ENCODE data around the gene SPATA2L. TPM values are rescaled to one million over a fixed set of nuclear protein-coding genes. Genes with fewer than 3 reads are reported as not detected.
A peak's percentile ranks its signal among the peaks of the same experiment; 100 is the strongest.
"Not testable (repeated sequence)": the region's sequence is repeated elsewhere in the genome, so short reads cannot be mapped to it uniquely, and the experiment has no call there.

SPATA2L gene
- polyA plus RNA-seq, 1 of the 3 experiments (the other 2 are of a cell fraction) = 8.6 TPM

DNA sequence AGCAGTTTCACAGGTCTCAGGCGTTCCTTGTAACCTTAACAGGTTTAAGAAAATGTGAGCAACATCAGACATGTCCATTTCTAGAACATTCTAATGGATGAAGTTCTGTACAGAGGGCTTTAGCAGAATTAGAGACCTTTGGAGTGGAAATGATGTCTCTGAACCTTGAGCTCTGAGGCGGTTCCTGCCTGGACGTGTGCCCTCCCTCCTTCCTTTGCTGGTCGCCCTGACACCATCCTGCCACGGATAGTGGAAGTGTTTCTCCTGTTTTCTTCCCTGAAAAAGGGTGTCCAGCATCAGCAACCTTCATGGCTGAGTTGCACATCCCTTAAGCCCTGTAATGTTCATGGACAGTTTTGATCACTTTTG lies 32.7 kb downstream of the SPATA2L start (continued):
- no peak for TF ChIP-seq IRF3 (IDR thresholded peaks at IDR 0.05; ENCODE audit: low read depth, low read length)

DNA sequence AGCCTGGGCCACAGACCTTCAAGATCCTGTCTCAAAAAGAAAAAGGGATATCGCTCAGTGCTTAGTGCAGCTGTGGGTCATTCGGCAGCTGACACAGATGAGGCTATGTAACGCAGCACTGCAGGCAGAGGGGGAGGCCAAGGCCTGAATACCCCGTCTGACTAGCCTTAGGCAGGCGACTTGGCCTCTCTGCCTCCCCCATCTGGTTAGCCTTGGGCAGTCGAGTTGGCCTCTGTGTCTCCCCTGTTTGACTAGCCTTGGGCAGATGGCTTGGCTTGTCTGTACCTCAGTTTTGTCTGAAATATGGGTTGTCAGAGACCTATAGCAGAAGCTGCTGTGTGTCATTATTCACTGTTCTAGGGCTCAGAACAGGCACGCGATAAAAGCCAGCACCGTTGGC lies 33.9 kb downstream of the SPATA2L start:
- TF ChIP-seq NRF1 (IDR thresholded peaks at IDR 0.05; ENCODE audit: low read depth, low read length) (no peak), RXRA (IDR thresholded peaks at IDR 0.05; ENCODE audit: borderline replicate concordance, low read depth) (no peak), PBX3 (IDR thresholded peaks at IDR 0.05) (no peak), FOXM1 (IDR thresholded peaks at IDR 0.05; ENCODE audit: low read depth) (no peak), JUND (IDR thresholded peaks at IDR 0.05) (no peak)
- ChIA-PET CTCF (interaction anchor here (0.8 to 2.5 kb wide), 5 partner anchors 9 to 103 kb away, joined by 3 to 8 read pairs (median 4); partner anchors contain the start of genes CHMP1A and SPATA33), POLR2A (interaction anchor here (0.6 to 1.4 kb wide), 3 partner anchors 10 to 151 kb away, joined by 3 to 4 read pairs (median 3); partner anchors contain the start of genes CDK10 and CHMP1A)
- no peaks in the 10 kb centered on the region for H3K27me3 ChIP-seq (ENCODE audit: insufficient read depth)
- H3K79me2 ChIP-seq (ENCODE audit: insufficient read depth) = no peaks in the 10 kb centered on the region
- no peaks in the 10 kb centered on the region for H3K9me2 ChIP-seq
- H3K4me1 ChIP-seq (ENCODE audit: control insufficient read depth in 1 of 2, insufficient read depth in 2 of 2, low read depth in 1 of 2, low read length in 1 of 2) = no peaks in the 10 kb centered on the region
- no peak overlapping the region for H3K27ac ChIP-seq (ENCODE audit: low read depth in 2 of 2, low read length in 1 of 2)
- no peak for DNase-seq
- H3K4me3 ChIP-seq (ENCODE audit: low read depth in 2 of 2, low read length in 1 of 2) = no peak overlapping the region
- H3K4me2 ChIP-seq = no peak overlapping the region
- WGBS (ENCODE audit: low lambda C conversion rate) = 79% methylated on average over 5 of the region's 9 CpGs
- no peaks in the 10 kb centered on the region for H4K20me1 ChIP-seq (ENCODE audit: insufficient read depth)
- H2AFZ ChIP-seq (ENCODE audit: low read depth) = no peak overlapping the region
- H3F3A ChIP-seq (replicated peaks; ENCODE audit: insufficient read depth) = peaks cover 4% of the 10 kb centered on the region
- H3K9me3 ChIP-seq = no peaks in the 10 kb centered on the region
- H3K9ac ChIP-seq = no peak overlapping the region
- H3K36me3 ChIP-seq (replicated peaks in 1 of 2; ENCODE audit: control insufficient read depth in 1 of 2, insufficient read depth in 2 of 2, low read length in 1 of 2) = peaks cover 0 to 10% of the 10 kb centered on the region in 2 experiments

DNA sequence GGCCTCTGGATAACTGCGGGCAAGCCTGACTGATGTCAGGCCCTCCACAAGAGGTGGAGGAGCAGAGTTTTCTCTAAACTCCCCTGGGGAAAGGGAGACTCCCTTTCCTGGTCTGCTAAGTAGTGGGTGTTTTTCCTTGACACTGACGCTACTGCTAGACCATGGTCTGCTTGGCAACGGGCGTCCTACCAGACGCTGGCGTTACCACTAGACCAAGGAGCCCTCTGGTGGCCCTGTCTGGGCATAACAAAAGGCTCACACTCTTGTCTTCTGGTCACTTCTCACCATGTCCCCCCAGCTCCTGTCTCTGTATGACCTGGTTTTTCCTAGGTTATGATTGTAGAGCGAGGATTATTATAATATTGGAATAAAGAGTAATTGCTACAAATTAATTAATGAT lies 34.5 kb downstream of the SPATA2L start:
- H3K9ac ChIP-seq; H3K4me2 ChIP-seq; H4K20me1 ChIP-seq (ENCODE audit: insufficient read depth); H3K79me2 ChIP-seq (ENCODE audit: insufficient read depth); H3F3A ChIP-seq (replicated peaks; ENCODE audit: insufficient read depth); H3K27ac ChIP-seq (ENCODE audit: low read depth in 2 of 2, low read length in 1 of 2); H3K4me3 ChIP-seq (ENCODE audit: low read depth in 2 of 2, low read length in 1 of 2); H3K4me1 ChIP-seq (ENCODE audit: control insufficient read depth in 1 of 2, insufficient read depth in 2 of 2, low read depth in 1 of 2, low read length in 1 of 2); DNase-seq; H3K9me2 ChIP-seq; H3K27me3 ChIP-seq (ENCODE audit: insufficient read depth); H2AFZ ChIP-seq (ENCODE audit: low read depth); H3K9me3 ChIP-seq; POLR2A ChIA-PET: not testable (repeated sequence)
- TF ChIP-seq RAD21 (IDR thresholded peaks at IDR 0.05; ENCODE audit: low read length) = peak; percentile 60
- TF ChIP-seq, protein P1, sequence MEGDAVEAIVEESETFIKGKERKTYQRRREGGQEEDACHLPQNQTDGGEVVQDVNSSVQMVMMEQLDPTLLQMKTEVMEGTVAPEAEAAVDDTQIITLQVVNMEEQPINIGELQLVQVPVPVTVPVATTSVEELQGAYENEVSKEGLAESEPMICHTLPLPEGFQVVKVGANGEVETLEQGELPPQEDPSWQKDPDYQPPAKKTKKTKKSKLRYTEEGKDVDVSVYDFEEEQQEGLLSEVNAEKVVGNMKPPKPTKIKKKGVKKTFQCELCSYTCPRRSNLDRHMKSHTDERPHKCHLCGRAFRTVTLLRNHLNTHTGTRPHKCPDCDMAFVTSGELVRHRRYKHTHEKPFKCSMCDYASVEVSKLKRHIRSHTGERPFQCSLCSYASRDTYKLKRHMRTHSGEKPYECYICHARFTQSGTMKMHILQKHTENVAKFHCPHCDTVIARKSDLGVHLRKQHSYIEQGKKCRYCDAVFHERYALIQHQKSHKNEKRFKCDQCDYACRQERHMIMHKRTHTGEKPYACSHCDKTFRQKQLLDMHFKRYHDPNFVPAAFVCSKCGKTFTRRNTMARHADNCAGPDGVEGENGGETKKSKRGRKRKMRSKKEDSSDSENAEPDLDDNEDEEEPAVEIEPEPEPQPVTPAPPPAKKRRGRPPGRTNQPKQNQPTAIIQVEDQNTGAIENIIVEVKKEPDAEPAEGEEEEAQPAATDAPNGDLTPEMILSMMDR (IDR thresholded peaks at IDR 0.05) = peak; percentile 42
- TF ChIP-seq SMC3 (IDR thresholded peaks at IDR 0.05; ENCODE audit: low read depth, low read length) = peak; percentile 37; the same call in 1 of the 2 replicates
- peaks cover 0 to 10% of the 10 kb centered on the region in 2 experiments for H3K36me3 ChIP-seq (replicated peaks in 1 of 2; ENCODE audit: control insufficient read depth in 1 of 2, insufficient read depth in 2 of 2, low read length in 1 of 2)
- CTCF ChIA-PET = interaction anchor here (0.8 to 2.5 kb wide), 4 partner anchors 8 to 103 kb away, joined by 3 to 8 read pairs (median 5); partner anchors contain the start of genes CHMP1A and SPATA33
- 42% methylated on average over 1 of the region's 7 CpGs for WGBS (ENCODE audit: low lambda C conversion rate)

DNA sequence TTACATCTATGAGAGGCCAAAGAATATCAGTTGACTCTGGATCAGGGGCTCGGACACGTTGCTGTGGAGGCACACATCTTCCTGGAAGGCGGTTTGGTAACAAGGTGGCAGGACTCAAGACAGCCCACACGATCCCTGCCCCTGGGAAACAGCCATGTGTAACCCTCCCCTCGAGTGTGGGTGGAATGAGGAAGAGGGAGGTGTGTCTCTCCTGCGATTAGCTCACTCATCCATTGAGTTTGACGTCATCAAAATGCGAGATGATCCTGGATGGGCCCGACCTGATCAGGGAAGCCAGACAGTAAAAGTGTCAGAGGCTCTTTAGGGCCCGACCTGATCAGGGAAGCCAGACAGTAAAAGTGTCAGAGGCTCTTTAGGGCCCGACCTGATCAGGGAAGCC lies 37.3 kb downstream of the SPATA2L start:
- H3K4me2 ChIP-seq; H3K4me3 ChIP-seq (ENCODE audit: low read depth in 2 of 2, low read length in 1 of 2); H2AFZ ChIP-seq (ENCODE audit: low read depth); H3K9me3 ChIP-seq; POLR2A ChIA-PET; H3K27ac ChIP-seq (ENCODE audit: low read depth in 2 of 2, low read length in 1 of 2); H3F3A ChIP-seq (replicated peaks; ENCODE audit: insufficient read depth); CTCF ChIA-PET; H3K9me2 ChIP-seq; DNase-seq; H4K20me1 ChIP-seq (ENCODE audit: insufficient read depth); H3K4me1 ChIP-seq (ENCODE audit: control insufficient read depth in 1 of 2, insufficient read depth in 2 of 2, low read depth in 1 of 2, low read length in 1 of 2); H3K27me3 ChIP-seq (ENCODE audit: insufficient read depth); H3K9ac ChIP-seq: not testable (repeated sequence)
- Histone ChIP-seq H3K36me3 (replicated peaks in 1 of 2; ENCODE audit: control insufficient read depth in 1 of 2, insufficient read depth in 2 of 2, low read length in 1 of 2) (peaks cover 11 to 28% of the 10 kb centered on the region in 2 experiments), H3K79me2 (ENCODE audit: insufficient read depth) (peaks cover 18% of the 10 kb centered on the region; the same call in 1 of the 2 replicates)
- WGBS (ENCODE audit: low lambda C conversion rate) = 84% methylated on average over 11 of the region's 11 CpGs

All from SK-N-SH (cell line).